Neural progenitor cell (in vitro differentiated cells): ENCODE data around the gene HOXB4. TPM values are rescaled to one million over a fixed set of nuclear protein-coding genes. Genes with fewer than 3 reads are reported as not detected.

Experiments used
- DNase-seq: peaks from one replicate; pipeline ENCODE4 v3.0.0-alpha.2; 2016; ENCODE audit warnings: low spot score
- H2AFZ ChIP-seq: fragments of 200-600 bp; sonication (generic); replicated peaks from 2 replicates; pipeline ENCODE4 v1.6.1; 2016; ENCODE audit warnings: antibody characterized with exemption
- H3F3A ChIP-seq: fragments of 200-600 bp; sonication (generic); 2 replicates; pipeline ENCODE4 v1.6.1; 2016; ENCODE audit warnings: antibody characterized with exemption, low read depth
- H3K27ac ChIP-seq: fragments of 200-600 bp; sonication (generic); 2 replicates; pipeline ENCODE4 v1.5.1; 2016; ENCODE audit warnings: mild to moderate bottlenecking
- H3K27me3 ChIP-seq: fragments of 200-600 bp; sonication (generic); 2 replicates; pipeline ENCODE4 v1.6.1; 2016; ENCODE audit warnings: mild to moderate bottlenecking, moderate library complexity
- H3K36me3 ChIP-seq: fragments of 200-600 bp; sonication (generic); 2 replicates; pipeline ENCODE4 v1.5.1; 2016
- H3K4me1 ChIP-seq: fragments of 200-600 bp; sonication (generic); 2 replicates; pipeline ENCODE4 v1.6.1; 2016; ENCODE audit warnings: mixed run types
- H3K4me2 ChIP-seq: fragments of 200-600 bp; sonication (generic); 2 replicates; pipeline ENCODE4 v1.6.1; 2016
- H3K4me3 ChIP-seq: fragments of 200-600 bp; sonication (generic); 2 replicates; pipeline ENCODE4 v1.5.1; 2016
- H3K79me2 ChIP-seq: fragments of 200-600 bp; sonication (generic); 2 replicates; pipeline ENCODE4 v1.6.1; 2016; ENCODE audit warnings: low read depth
- H3K9ac ChIP-seq: fragments of 200-600 bp; sonication (generic); 2 replicates; pipeline ENCODE4 v1.6.1; 2016
- H3K9me3 ChIP-seq: fragments of 200-600 bp; sonication (generic); 2 replicates; pipeline ENCODE4 v1.5.1; 2016; ENCODE audit warnings: low read depth
- H4K20me1 ChIP-seq: fragments of 200-600 bp; sonication (generic); 2 replicates; pipeline ENCODE4 v1.6.1; 2016; ENCODE audit warnings: low read depth
- H3K27ac Mint-ChIP-seq: 3 replicates; pipeline ENCODE4 v1.8.0; 2021; ENCODE audit warnings: mixed read lengths
- H3K27me3 Mint-ChIP-seq: 2 replicates; pipeline ENCODE4 v1.8.0; 2022; ENCODE audit warnings: low read depth, mild to moderate bottlenecking, inconsistent platforms, moderate library complexity, mixed read lengths; ENCODE audit not compliant: insufficient read depth
- H3K36me3 Mint-ChIP-seq: 3 replicates; pipeline ENCODE4 v1.8.0; 2021; ENCODE audit warnings: mixed read lengths
- H3K4me1 Mint-ChIP-seq: 3 replicates; pipeline ENCODE4 v1.8.0; 2021; ENCODE audit warnings: mixed read lengths
- H3K4me3 Mint-ChIP-seq: 3 replicates; pipeline ENCODE4 v1.8.0; 2021; ENCODE audit warnings: mild to moderate bottlenecking, moderate library complexity, mixed read lengths
- H3K9me3 Mint-ChIP-seq: 3 replicates; pipeline ENCODE4 v1.8.0; 2020; ENCODE audit warnings: mixed read lengths
- CTCF ChIP-seq: fragments of 200-600 bp; sonication (generic); IDR thresholded peaks from 2 replicates; pipeline ENCODE4 v1.5.1; 2017; ENCODE audit warnings: antibody characterized with exemption, mild to moderate bottlenecking
- EZH2 ChIP-seq: fragments of 200-600 bp; sonication (generic); IDR thresholded peaks from 2 replicates; pipeline ENCODE4 v1.6.1; 2017; ENCODE audit warnings: antibody characterized with exemption, mild to moderate bottlenecking, moderate library complexity
- EZH2phosphoT487 ChIP-seq: fragments of 200-600 bp; sonication (generic); IDR thresholded peaks from 2 replicates; pipeline ENCODE4 v1.6.1; 2017; ENCODE audit warnings: antibody characterized with exemption
- total RNA-seq: library from RNA; depleted of rRNA; stranded (reverse); fragments of >200 nt; gene quantifications from 2 replicates; pipeline ENCODE4 v1.2.3, GENCODE V29; 2015; ENCODE audit warnings: low replicate concordance

HOXB4 gene
- total RNA-seq, 1 donor from 2014 or later: not detected

GRCh38 chr17:48576479-48577309, 1.5 kb downstream of the HOXB4 start:
- Histone ChIP-seq H2AFZ (no peak overlapping the region), H4K20me1 (peaks cover 94% of the 10 kb centered on the region), H3K4me1 (no peaks in the 10 kb centered on the region), H3K9ac (no peak overlapping the region), H3K27ac (no peak overlapping the region), H3F3A (peaks cover 4% of the 10 kb centered on the region), H3K4me3 (no peak overlapping the region), H3K36me3 (no peaks in the 10 kb centered on the region), H3K79me2 (no peaks in the 10 kb centered on the region), H3K4me2 (no peak overlapping the region), H3K9me3 (no peaks in the 10 kb centered on the region), H3K27me3 (peaks cover 100% of the 10 kb centered on the region)
- DNase-seq: peak; percentile 46
- TF ChIP-seq EZH2: peak; percentile 91
- TF ChIP-seq EZH2phosphoT487: peak; percentile 86
- TF ChIP-seq CTCF: no peak
- Mint-ChIP-seq H3K9me3 (peaks cover 11% of the 10 kb centered on the region), H3K27ac (no peak overlapping the region), H3K36me3 (no peaks in the 10 kb centered on the region), H3K4me3 (no peak overlapping the region), H3K27me3 (peaks cover 91% of the 10 kb centered on the region), H3K4me1 (no peaks in the 10 kb centered on the region)

- Mint-ChIP-seq H3K27ac (no peak overlapping the region), H3K36me3 (no peaks in the 10 kb centered on the region), H3K27me3 (peaks cover 82% of the 10 kb centered on the region), H3K9me3 (peaks cover 10% of the 10 kb centered on the region), H3K4me1 (no peaks in the 10 kb centered on the region), H3K4me3 (no peak overlapping the region)
- Histone ChIP-seq H3K9ac (no peak overlapping the region), H3K27ac (no peak overlapping the region), H2AFZ (no peak overlapping the region), H3K4me3 (no peak overlapping the region), H3F3A (peaks cover 4% of the 10 kb centered on the region), H4K20me1 (peaks cover 94% of the 10 kb centered on the region), H3K79me2 (no peaks in the 10 kb centered on the region), H3K4me2 (no peak overlapping the region), H3K36me3 (no peaks in the 10 kb centered on the region), H3K4me1 (no peaks in the 10 kb centered on the region), H3K9me3 (no peaks in the 10 kb centered on the region), H3K27me3 (peaks cover 100% of the 10 kb centered on the region)
- DNase-seq: peak; percentile 52
- no peak for TF ChIP-seq CTCF
- TF ChIP-seq EZH2phosphoT487: no peak
- no peak for TF ChIP-seq EZH2
These were observed 2.3 kb downstream of the HOXB4 start for GRCh38 chr17:48575673-48576478.

GRCh38 chr17:48575066-48575582, 3.0 kb downstream of the HOXB4 start:
- Histone ChIP-seq H3K4me3 (no peak overlapping the region), H3K4me1 (no peaks in the 10 kb centered on the region), H3K9ac (no peak overlapping the region), H2AFZ (no peak overlapping the region), H3K27ac (no peak overlapping the region), H3K4me2 (no peak overlapping the region), H3K79me2 (no peaks in the 10 kb centered on the region), H3F3A (peaks cover 4% of the 10 kb centered on the region), H3K27me3 (peaks cover 100% of the 10 kb centered on the region), H3K9me3 (no peaks in the 10 kb centered on the region), H3K36me3 (no peaks in the 10 kb centered on the region), H4K20me1 (peaks cover 94% of the 10 kb centered on the region)
- no peak for TF ChIP-seq EZH2phosphoT487
- no peak for TF ChIP-seq EZH2
- TF ChIP-seq CTCF: no peak
- Mint-ChIP-seq H3K36me3 (no peaks in the 10 kb centered on the region), H3K27me3 (peaks cover 75% of the 10 kb centered on the region), H3K4me3 (no peak overlapping the region), H3K4me1 (no peaks in the 10 kb centered on the region), H3K27ac (no peak overlapping the region), H3K9me3 (peaks cover 9% of the 10 kb centered on the region)
- DNase-seq: no peak
